T1000 (cell line): ENCODE data around the gene DOC2A.
"Not testable (repeated sequence)": the region's sequence is repeated elsewhere in the genome, so short reads cannot be mapped to it uniquely, and the experiment has no call there.

Experiments used
- DNase-seq: peaks from one replicate; lab custom pipeline; 2025; ENCODE audit warnings: mixed read lengths; lab: John Stamatoyannopoulos, UW

Gene DOC2A

DNA sequence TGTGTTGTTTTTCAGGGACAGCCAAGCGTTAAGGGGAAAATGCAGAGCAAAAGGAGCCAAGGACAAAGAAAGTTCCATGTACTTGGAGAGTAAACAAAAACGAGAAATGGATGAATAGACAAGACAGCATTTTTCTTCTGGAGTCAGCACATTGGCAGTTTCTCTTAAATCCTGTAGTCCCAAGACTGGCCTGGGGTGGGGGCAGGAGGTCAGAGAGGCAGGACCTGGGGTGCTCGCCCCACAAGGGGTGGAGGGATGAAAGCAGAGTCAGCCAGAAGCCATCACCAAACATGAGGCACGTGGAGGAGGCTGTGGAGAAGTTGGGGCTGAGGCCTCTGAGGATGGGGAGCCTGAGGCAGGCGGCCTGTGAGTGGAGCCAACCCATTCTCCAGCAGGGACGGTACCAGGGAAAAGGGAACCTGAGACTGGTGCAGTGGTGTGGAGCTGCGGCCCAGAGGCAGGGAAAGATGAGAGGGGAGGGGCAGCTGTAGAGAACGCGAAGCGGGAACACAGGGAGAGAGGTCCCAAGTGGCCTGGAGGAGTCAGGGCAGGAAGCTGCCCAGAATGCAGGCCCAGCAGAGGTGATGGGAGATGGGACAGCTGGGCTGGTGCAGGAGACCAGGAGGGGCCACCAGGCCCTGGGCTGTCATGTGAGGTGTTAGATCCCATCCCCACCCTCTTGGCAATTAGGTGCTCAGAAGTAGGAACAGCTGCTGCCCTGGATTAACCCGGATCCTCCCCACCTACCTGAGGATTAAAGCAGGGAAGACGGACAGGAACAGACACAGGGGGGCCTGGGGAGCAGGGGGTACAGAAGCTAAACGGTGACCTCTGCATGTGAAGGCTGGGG, 17.0 kb upstream of the DOC2A start:
- no peak for DNase-seq

DNA sequence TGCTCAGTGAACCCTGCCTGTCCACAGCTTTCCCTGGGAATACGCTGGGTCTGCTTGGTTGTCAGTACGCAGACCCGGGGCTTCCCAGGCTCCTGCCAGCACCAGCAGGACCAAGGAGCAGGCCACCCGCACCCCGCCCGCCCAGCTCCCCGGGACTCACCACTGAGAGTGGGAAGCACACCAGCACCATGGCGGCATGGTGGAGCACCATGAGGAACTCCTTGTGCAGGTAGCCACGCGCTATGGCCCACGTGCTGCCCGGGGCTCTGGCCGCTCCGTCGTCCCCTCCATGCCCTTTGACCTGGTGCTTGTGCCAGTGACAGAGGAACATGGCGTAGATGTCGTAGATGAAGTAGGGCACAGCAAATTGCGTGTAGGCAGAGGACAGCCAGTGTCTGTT, 15.6 kb upstream of the DOC2A start:
- DNase-seq, result no peak

DNA sequence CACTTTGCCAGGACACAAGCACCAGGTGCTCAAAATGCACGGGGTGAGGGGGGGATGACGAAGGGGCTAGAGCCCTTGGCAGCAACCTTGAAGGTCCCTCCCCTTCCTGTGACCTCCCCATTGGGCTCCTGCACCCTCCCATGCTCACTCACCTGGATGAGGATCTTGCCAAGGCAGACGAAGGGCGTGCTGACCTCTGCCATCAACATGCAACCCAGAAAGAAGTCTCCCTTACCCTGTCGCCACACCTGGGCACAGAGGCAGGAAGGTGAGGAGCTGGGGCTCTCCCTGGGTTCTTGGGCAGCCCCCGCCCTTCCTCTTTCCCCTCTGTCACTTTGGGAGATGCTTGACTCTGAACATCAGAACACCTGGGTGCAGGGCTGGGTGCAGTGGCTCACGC, 14.7 kb upstream of the DOC2A start:
- DNase-seq, result no peak

DNA sequence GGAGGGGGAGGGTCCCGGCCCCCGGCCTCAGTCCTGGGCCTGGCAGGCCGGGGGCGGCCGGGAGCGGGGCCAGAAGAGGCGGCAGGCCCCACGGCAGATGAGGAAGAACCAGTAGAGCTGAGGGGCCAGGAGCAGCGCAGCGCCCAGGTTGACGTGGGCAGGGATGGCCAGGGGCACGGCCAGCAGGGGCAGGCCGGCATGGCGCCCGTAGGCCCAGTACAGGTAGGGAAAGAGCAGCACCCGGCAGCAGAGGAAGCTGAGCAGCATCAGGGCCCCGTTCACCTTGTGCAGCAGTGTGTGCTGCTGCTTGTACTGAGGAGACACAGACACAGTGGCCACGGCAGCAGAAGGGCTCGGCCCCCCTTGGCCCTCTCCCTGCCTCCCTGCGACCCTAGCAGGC, 14.3 kb upstream of the DOC2A start:
- no peak for DNase-seq

DNA sequence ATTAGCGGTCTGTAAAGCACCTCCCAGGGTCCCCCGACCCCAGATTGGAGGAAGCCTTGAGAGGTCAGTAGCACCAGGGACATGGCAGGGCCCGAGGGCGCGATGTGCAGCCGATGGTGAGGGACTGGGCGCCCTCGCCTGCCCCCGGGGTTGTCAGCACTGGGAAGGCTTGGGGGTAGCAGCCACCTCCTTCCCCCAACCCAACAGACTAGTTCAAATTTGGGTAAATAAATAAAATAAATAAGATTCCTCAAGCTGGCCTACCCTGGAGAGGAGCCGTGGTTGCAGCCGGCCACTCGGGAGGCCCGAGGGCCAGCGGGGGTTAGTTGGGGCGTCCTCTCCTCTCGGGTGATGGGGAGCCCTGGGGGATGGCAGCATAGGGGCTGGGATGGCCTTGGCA, 13.6 kb upstream of the DOC2A start:
- DNase-seq, result no peak

DNA sequence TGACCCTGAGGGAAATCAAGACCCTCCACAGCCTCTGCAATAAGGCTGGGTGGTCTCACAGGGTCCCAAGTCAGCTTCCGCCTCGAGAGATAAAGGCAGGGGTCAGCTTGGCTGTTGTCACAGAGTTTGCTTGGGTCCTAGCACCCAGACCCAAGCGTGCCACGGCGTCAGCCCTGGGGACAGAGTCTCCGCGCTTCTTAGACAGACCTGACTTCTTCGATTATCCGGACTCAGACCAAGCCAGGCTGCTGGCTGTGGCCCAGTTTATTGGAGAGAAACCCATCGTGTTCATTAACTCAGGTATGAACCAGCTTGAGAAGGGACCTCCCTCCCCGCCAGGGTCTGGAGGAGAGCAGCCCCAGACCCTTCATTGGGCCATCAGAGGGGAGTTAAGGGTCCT, 12.8 kb upstream of the DOC2A start:
- DNase-seq, result no peak

DNA sequence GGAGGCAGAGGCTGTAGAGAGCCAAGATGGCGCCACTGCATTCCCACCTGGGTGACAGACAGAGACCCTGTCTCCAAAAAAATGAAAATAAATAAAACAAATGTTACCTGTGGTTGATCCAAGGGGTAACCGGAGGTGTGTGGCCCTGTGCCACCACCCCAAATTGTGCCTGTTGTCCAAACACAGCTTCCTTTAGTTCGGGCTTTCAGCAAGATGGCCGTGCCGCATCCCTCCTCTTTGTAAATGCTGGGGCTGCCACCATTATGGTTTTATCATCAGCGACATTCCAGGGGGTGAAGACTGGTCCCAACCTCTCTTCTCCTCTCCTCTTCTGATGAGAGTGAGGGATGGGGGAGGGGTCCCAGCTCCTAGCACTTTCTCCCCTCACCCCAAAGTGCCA, 12.1 kb upstream of the DOC2A start, which contains the start of gene C16orf92:
TSS of gene C16orf92 (plus strand) at position 312 of the 400 bp plus-strand sequence. CDS start 143 bp downstream, outside the sequence.
- no peak for DNase-seq

DNA sequence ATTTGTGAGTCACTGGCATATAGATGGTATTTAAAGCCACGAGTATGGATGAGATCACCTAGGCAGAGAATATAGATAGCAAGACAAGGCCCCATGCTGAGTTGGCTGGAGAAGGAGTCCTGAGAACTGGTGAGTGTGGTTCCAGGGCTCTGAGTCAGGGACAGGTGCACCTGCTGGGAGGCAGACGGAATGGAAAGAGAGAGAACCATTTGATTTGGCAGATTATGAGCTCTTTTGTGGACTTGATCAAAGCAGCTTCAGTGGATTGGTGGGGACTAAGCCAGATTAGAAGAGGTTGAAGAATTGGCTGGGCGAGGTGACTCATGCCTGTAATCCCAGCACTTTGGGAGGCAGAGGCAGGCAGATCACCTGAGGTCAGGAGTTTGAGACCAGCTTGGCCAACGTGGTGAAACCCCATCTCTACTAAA, 7.9 kb upstream of the DOC2A start:
- no peak for DNase-seq

DNA sequence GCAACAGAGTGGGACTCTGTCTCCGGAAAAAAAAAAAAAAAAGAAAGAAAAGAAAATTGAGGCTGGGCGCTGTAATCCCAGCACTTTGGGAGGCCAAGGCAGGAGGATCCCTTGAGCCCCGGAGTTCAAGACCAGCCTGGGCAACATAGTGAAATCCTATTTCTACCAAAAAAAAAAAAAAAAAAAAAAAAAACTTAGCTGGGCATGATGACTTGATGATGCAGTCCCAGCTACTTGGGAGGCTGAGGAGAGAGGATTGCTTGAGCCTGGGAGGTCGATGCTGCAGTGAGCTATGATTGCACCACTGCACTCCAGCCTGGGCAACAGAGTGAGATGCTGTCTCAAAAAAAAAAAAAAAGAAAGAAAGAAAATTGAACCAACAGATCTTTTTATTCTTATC, 7.1 kb upstream of the DOC2A start:
- DNase-seq, result not testable (repeated sequence)

DNA sequence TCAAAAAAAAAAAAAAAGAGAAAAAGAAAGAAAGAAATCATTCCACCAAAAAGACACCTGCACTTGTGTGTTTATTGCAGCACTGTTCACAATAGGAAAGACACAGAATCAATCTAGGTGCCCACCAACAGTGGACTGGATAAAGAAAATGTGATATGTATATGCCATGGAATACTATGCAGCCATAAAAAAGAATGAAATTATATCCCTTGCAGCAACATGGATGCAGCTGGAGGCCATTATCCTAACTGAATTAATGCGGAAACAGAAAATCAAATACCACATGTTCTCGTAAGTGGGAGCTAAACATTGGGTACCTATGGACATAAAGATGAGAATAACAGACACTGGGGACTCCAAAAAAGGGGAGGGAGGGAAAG, 6.4 kb upstream of the DOC2A start:
- DNase-seq, result no peak

DNA sequence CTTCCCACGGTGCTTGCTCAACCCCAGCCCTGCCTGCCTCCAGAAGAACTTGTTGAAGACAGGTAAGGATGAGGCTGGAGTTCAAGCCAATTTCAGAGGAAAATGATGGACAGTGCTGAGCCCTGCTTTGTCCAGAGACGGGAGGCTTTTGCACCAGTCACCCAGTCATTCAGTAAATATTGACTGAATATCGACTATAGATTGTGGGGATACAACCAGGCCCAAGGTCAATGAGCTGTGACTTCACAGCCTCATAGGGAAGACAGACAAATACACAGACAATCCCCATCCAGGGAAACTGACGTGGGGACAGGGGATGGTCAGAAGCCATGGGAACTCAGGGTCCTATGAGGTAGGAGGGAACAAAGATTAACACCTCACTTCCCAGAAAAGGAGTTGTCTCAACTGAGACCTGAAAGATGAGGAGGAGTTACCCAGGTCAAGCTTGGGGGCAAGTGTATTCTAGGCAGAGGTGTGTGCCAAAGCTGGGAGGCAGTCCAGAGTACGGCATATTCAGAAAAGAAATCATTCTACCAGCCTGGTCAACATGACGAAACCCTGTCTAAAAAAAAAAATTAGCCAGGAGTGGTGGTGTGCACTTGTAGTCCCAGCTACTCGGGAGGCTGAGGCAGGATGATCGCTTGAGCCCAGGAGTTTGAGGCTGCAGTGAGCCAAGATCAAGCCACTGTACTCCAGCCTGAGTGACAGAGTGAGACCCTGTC, 5.9 kb upstream of the DOC2A start:
- no peak for DNase-seq

DNA sequence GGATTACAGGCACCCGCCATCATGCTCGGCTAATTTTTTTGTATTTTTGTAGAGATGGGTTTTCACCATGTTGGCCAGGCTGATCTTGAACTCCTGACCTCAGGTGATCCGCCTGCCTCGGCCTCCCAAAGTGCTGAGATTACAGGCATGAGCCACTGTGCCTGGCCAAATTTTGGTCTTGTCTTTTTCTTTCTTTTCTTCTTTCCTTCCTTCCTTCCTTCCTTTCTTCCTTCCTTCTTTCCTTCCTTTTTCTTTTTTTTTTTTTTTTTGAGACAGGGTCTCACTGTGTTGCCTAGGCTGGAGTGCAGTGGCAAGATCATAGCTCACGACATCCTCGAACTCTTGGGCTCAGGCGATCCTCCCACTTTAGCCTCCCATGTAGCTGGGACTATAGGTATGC, 4.6 kb upstream of the DOC2A start:
- not testable (repeated sequence) for DNase-seq

DNA sequence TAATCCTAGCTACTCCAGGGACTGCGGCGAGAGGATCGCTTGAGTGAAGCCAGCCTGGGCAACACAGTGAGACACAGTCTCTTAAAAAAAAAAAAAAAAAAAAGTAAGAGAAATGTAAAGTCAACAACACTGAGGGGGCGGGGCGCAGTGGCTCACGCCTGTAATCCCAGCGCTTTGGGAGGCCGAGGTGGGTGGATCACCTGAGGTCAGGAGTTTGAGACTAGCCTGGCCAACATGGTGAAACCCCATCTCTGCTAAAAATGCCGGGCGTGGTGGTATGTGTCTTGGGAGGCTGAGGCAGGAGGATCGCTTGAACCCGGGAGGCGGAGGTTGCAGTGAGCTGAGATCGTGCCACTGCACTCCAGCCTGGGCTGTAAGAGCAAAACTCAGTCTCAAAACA, 1.8 kb upstream of the DOC2A start:
- DNase-seq, result not testable (repeated sequence)

DNA sequence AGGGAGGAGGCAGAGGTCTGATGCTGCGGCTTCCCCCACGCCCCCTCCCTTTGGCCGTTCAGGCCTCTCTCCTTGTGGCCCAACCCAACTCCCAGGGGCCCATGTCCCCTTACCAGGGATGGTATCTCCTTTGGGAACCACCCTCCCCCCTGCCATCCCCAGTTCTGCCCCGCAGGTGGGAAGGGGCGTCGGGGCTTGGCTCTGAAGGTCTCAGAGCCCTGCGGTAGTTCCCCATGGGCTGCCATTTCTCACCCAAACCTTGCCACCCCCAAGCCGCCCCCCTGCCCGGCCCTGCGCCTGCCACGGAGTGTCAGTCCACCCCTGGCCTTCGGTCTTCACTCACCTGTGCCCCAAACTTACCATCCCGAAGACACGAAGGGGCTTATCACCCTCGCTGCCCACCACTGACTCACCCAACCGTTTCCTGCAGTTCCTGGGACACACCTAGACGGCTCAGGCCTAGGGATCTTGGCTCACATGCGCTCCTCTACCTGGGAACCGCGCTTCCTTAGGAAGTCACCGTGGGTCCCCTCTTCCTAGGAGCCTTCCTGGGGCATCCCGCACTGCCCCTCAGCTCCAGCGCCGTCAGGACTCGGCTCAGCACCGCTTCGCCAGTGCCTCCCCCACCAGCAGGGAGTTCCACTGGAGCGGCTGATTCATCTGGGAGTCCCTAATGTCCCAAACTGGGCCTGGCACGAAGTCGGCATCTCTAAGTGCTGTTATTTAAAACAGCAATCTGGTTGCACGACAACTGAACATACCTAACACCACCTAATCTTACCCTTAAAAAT, 1.1 kb upstream of the DOC2A start:
- DNase-seq, result no peak

DNA sequence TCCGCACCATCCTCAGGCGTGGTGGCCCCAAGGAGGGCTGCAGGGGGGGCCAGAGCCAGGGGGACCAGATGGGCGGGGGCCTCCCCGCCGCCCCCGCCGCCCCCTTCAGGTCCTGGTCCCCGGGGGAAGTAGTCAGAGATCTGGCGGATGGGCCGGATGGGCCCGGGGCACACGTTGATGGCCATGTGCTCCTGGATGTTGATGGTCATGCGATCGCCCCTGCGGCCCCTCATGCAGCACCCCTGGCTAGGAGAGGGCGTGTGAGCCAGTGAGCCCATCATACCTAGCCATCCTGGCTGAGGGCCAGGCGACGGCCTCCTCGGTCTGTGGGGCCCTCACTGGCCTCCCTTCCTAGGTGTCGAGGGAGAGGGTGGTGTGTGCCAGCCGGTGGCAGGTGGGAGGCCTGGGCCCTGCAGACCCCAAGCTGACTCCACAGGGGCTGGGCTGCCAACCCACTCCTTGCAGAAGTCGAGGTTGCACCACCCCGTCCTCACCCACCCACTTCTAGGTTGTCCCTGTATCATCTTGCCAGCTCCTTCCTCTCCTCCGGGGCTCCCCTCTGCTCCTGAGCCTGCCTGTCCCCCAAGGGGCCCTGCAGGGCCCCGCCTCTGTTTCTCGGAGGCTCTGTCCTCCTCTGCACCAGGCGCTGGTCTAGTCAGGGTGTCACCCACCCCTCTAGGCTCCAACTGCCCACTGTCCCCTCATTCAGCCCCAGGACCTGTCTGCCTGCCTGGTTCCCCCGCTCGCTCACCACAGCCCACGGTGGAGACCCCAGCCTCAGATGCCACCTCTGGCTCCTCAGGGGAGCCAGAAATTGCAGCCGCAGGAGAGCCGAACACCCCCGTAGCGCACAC, 610 bp downstream of the DOC2A start:
- DNase-seq, result no peak

DNA sequence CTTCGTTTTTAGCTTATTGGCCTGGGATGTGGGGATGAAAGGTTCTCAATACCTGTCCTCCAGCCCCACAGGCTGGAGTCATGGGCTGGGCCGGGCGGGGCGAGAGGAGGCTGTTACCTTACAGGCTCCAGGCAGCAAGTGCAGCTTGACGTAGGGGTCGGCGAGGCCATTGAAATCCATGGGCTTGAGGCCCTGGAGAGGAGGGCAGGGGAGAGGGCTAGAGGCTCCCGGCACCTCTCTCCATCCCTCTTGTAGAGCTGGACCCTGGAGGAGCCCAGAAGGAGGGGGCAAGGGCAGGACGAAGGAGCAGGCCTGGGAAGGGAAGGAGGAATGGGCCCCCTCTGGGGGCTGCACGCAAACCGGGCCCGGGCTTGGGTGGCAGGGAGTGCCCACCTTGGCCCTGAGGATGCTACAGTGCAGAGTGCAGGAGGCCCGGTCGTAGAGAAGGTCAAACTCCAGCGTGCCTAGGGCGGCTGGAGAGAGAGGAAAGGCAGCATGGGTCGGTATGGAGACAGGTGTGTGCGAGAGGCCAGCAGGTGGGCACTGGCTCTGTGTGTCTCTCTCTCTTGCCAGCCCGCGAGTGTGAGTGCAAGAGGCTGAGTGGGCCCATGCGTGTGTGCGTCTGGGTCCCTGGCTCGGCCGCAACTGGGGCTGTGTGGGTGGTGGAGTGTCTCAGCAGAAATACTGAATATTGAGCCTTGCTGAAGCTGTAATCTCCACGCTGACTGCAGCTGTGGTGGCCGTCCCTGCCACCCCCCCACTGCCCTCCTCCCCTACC, 1.6 kb downstream of the DOC2A start:
- DNase-seq, result no peak

DNA sequence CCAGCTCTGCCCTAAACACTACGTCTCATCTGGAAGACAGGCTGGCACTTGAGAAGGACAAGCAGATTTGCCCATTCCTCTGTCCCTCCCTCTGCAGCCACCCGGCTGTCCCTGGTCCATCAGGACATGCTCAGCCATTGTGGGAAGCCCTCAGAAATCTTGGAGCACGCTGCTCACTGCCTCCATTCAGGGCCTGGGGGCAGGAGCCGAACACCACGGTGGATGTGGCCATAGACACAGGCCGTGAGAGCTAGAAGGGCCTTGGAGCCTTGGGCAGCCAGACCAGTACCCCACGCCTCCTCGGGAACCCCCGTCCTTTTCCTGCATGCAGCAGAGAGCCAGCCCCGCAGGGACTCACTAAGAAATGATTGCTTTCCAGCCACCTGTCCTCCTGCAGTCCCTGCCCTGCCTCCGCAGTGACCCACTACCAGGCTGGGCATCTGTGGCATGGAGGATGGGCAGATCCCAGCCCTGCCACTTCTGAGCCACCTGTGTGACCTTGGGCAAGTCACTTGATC, 3.4 kb downstream of the DOC2A start:
- DNase-seq, result no peak

DNA sequence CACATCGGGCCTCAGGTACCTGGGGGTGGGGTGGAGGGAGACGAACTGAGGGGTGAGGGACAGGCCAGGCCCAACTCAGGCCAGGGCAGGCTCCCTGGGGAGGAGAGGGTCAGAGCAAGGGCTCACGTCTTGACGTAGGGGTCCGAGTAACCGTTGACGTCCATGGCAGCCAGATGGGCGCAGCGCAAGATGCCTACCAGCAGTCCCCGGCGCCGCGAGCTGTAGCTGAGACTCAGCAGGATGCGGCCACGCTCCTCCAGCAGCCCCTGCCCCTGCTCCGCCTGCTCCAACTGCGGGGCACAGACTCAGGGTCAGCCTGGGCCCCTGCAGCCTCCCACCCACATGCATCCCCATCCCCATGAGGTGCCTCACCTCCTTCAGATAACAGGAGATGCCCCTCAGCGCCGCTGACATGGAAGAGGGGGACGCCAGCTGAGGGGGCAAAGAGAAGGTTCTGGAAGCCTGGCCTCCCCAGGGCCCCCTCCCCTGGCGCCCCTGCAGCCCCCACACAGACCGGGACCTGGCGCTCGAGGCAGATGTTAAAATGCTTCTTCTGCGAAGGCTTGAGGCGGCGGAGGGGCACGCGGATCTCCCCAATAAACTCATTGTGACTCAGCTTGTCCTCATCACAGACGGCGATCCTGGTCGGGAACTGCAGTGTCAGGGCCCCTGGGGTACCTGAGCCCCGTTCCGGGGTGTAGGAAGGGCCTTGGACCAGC, 4.0 kb downstream of the DOC2A start:
- no peak for DNase-seq

DNA sequence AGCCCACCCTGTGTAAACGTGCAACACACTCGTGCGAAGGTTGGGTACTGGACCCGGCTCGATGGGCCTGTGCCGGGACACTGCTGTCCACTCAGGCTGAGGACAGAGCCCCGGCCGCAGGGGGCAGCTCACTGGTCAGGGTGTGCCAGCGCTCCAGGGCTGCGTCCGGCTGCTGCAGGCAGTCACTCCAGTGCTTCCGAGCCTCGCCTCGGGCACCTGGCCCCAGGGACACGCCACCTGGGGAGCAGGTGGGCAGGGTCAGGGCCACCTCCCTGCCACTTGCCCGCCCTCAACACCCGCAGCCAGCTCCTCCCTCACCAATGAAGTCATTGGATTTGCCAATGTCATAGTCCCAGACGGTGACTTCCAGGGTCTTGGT, 4.7 kb downstream of the DOC2A start:
- DNase-seq, result no peak
